K562 (cell line): ENCODE results near the gene FAM174B.

Source experiments
- CHD1 ChIP-seq: fragments of 200-600 bp; sonication (generic); IDR thresholded peaks from one replicate; pipeline ENCODE4 v1.6.1; 2012; ENCODE audit warnings: mild to moderate bottlenecking, moderate library complexity, low read length, inconsistent platforms
- CTCF ChIP-seq, 3 experiments: IDR thresholded peaks in 2 of 3; conservative IDR thresholded peaks in 1 of 3; 2 replicates each; pipeline ENCODE4 v1.5.1; 2011 to 2012; ENCODE audit warnings: low read length in 3 of 3, mild to moderate bottlenecking in 3 of 3, control low read depth in 2 of 3, improper control_type of control experiment in 1 of 3, inconsistent platforms in 1 of 3, low read depth in 1 of 3, mixed read lengths in 1 of 3, moderate library complexity in 1 of 3; ENCODE audit not compliant: insufficient read depth in 2 of 3
- STAG1 ChIP-seq: sonication (generic); formaldehyde crosslinking; IDR thresholded peaks from 2 replicates; pipeline ENCODE4 v1.5.0; 2020; ENCODE audit warnings: missing genetic modification reagents, borderline replicate concordance
- SUPT5H ChIP-seq: fragments of 450-650 bp; IDR thresholded peaks from 2 replicates; pipeline ENCODE4 v1.6.1; 2016
- ZNF644 ChIP-seq: fragments of 200-800 bp; sonication (Bioruptor generic); IDR thresholded peaks from 2 replicates; pipeline ENCODE4 v1.6.1; 2016; ENCODE audit warnings: low read depth, missing genetic modification characterization, missing compliant biosample characterization

GRCh38 chr15:92629975-92630626 lies 25.5 kb downstream of the FAM174B start:
- TF ChIP-seq STAG1 (no peak), CTCF (IDR thresholded peaks at IDR 0.05 in 2 of 3, conservative IDR thresholded peaks at IDR 0.05 in 1 of 3; ENCODE audit: insufficient read depth in 2 of 3, low read depth in 1 of 3, low read length in 3 of 3) (no peak), SUPT5H (no peak), ZNF644 (tag) (no peak), CHD1 (no peak)
